Nephron progenitor cell (in vitro differentiated cells): Measurements from ENCODE around the gene S100A5.

Experiments
- DNase-seq: peaks from one replicate; pipeline ENCODE4 v3.0.0; 2021
- H3K27ac Mint-ChIP-seq: 2 replicates; pipeline ENCODE4 v1.8.0; 2021; ENCODE audit warnings: mild to moderate bottlenecking, moderate library complexity, mixed read lengths
- H3K27me3 Mint-ChIP-seq: 2 replicates; pipeline ENCODE4 v1.8.0; 2021; ENCODE audit warnings: mild to moderate bottlenecking, low read depth, mixed read lengths; ENCODE audit not compliant: poor library complexity
- H3K36me3 Mint-ChIP-seq: 2 replicates; pipeline ENCODE4 v1.8.0; 2021; ENCODE audit warnings: low read depth, mixed read lengths
- H3K4me1 Mint-ChIP-seq: 2 replicates; pipeline ENCODE4 v1.8.0; 2021; ENCODE audit warnings: mixed read lengths
- H3K4me3 Mint-ChIP-seq: 2 replicates; pipeline ENCODE4 v1.8.0; 2021; ENCODE audit warnings: mild to moderate bottlenecking, moderate library complexity, mixed read lengths
- H3K9me3 Mint-ChIP-seq: 2 replicates; pipeline ENCODE4 v1.8.0; 2021; ENCODE audit warnings: mild to moderate bottlenecking, moderate library complexity, mixed read lengths
- TF ChIP-seq, protein P1 (sequence below): fragments of 200-600 bp; sonication (generic); IDR thresholded peaks from 2 replicates; pipeline ENCODE4 v1.5.0; 2021; ENCODE audit warnings: antibody characterized with exemption

The S100A5 gene

DNA sequence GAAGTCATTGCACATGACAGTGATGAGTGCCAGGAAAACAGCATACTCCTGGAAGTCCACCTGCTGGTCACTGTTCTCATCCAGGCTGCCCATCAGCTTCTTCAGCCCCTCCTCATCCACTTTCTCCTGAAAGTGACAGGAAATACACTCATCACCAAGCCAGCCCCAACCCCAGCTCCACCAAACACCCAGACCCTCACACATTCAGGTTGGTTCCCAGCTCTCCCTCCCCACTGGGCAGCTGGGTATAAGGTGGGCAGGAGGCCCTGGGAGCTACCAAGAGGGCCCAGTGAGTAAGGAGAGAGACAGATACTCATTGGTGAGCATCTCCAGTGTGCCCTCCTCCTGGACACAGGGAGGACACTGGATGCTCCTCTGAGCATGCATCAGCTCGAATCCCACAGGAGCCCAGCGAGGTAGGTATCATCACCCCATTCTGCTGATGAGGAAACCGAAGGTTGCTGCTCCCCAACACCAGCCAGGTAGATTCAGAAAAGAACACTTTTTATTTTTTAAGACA lies 20.8 kb upstream of the S100A5 start:
- H3K4me1 Mint-ChIP-seq: peaks cover 31% of the 10 kb centered on the region
- TF ChIP-seq, protein P1, sequence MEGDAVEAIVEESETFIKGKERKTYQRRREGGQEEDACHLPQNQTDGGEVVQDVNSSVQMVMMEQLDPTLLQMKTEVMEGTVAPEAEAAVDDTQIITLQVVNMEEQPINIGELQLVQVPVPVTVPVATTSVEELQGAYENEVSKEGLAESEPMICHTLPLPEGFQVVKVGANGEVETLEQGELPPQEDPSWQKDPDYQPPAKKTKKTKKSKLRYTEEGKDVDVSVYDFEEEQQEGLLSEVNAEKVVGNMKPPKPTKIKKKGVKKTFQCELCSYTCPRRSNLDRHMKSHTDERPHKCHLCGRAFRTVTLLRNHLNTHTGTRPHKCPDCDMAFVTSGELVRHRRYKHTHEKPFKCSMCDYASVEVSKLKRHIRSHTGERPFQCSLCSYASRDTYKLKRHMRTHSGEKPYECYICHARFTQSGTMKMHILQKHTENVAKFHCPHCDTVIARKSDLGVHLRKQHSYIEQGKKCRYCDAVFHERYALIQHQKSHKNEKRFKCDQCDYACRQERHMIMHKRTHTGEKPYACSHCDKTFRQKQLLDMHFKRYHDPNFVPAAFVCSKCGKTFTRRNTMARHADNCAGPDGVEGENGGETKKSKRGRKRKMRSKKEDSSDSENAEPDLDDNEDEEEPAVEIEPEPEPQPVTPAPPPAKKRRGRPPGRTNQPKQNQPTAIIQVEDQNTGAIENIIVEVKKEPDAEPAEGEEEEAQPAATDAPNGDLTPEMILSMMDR: no peak
- peaks cover 5% of the 10 kb centered on the region for H3K27me3 Mint-ChIP-seq
- H3K9me3 Mint-ChIP-seq: no peaks in the 10 kb centered on the region
- H3K27ac Mint-ChIP-seq: peak overlapping the region; percentile 77
- no peak overlapping the region for H3K4me3 Mint-ChIP-seq
- DNase-seq: no peak
- no peaks in the 10 kb centered on the region for H3K36me3 Mint-ChIP-seq

DNA sequence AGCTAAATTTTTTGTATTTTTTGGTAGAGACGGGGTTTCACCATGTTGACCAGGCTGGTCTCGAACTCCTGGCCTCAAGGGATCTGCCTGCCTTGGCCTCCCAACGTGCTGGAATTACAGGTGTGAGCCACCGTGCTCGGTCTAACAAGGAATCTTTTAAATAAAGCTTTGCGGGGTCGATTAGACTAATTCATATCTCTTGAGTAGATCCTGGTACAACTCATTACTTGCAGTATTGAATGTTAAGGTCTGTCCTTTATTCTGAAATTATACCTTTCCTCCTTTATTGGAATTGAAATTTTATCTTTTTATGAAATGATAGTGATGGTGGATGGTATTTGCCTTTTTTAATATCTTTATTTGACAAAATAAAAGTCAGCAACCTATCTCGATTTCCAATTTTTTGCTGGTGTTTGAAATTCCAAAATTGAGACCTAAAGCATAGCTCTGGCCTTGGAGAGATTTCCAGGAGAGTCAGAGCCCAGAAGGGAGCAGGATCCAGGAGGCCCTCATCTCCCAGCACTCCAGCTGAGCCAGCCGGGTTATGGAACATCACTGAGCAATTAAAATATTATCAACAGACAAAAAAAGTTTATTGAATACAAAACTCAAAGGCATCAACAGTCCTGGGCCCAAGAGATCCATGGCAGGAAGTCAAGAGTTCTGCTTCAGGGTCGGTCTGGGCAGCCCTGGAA lies 20.2 kb upstream of the S100A5 start:
- H3K9me3 Mint-ChIP-seq: no peaks in the 10 kb centered on the region
- DNase-seq: no peak
- H3K27me3 Mint-ChIP-seq: peaks cover 5% of the 10 kb centered on the region
- H3K36me3 Mint-ChIP-seq: no peaks in the 10 kb centered on the region
- H3K4me1 Mint-ChIP-seq: peaks cover 25% of the 10 kb centered on the region
- TF ChIP-seq, protein P1: no peak
- H3K27ac Mint-ChIP-seq: no peak overlapping the region
- no peak overlapping the region for H3K4me3 Mint-ChIP-seq

DNA sequence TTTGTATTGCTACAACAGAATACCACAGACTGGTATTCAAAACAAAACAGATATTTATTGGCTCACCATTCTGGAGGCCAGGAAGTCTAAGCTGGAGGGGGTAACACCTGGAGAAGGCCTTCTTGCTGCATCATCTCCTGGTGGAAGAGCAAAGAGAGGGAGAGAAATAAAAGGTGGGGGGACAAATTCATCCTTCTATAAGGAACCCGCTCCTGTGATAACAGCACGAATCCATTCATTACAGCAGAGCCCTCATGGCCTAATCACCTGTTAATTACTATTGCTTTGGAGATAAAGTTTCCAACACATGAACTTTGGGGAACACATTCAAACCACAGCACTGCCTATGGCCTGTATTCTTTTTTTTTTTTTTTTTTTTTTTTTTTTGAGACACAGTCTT lies 19.5 kb upstream of the S100A5 start:
- DNase-seq: no peak
- Mint-ChIP-seq H3K9me3 (no peaks in the 10 kb centered on the region), H3K4me3 (no peak overlapping the region), H3K4me1 (peaks cover 18% of the 10 kb centered on the region), H3K27me3 (peaks cover 5% of the 10 kb centered on the region), H3K27ac (no peak overlapping the region), H3K36me3 (no peaks in the 10 kb centered on the region)
- TF ChIP-seq, protein P1: no peak

DNA sequence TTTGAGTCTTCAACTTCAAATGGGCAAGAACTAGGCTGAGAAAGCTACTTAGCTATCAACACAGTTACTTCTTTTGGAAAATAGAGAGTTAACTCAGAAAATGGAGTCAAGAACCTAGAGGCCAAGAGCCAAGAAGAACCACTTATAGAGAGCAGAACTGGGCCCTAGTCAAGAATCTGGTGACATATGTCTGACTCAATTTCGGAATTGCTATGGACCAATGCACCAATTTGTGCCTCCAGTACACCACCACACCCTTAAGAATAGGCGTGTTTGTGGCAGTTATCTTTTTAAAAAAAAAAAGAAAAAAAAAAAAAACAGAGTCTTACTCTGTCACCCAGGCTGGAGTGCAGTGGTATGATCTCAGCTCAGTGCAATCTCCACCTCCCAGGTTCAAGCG lies 17.1 kb upstream of the S100A5 start:
- H3K4me1 Mint-ChIP-seq: peaks cover 18% of the 10 kb centered on the region
- no peaks in the 10 kb centered on the region for H3K9me3 Mint-ChIP-seq
- H3K4me3 Mint-ChIP-seq: no peak overlapping the region
- peaks cover 8% of the 10 kb centered on the region for H3K27me3 Mint-ChIP-seq
- no peak for DNase-seq
- no peak overlapping the region for H3K27ac Mint-ChIP-seq
- TF ChIP-seq, protein P1: no peak
- H3K36me3 Mint-ChIP-seq: no peaks in the 10 kb centered on the region

DNA sequence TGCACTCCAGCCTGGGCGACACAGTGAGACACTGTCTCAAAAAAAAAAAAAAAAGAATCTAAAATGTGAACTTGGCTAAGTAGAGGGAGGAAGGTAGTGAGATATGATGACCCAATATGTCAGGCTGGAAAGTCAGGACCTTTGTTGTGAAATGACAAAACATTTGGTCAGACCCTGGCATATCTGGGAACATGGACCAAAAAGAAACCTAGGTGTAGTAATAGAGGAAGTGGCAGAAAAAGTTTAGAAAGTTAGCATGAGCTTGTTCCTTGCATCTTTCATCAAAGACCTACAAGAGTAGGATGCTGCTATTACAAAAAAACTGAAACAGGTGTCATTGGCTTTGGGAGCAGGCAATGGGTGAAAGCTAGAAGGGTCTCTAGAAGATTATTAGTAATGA lies 15.6 kb upstream of the S100A5 start:
- H3K4me3 Mint-ChIP-seq: no peak overlapping the region
- H3K27me3 Mint-ChIP-seq: peaks cover 8% of the 10 kb centered on the region
- no peaks in the 10 kb centered on the region for H3K36me3 Mint-ChIP-seq
- no peaks in the 10 kb centered on the region for H3K9me3 Mint-ChIP-seq
- H3K27ac Mint-ChIP-seq: no peak overlapping the region
- no peak for DNase-seq
- peaks cover 26% of the 10 kb centered on the region for H3K4me1 Mint-ChIP-seq
- TF ChIP-seq, protein P1: no peak
